Thymus (tissue), 11 donors: ENCODE data around the gene SLCO1B3. TPM values are rescaled to one million over a fixed set of nuclear protein-coding genes. Genes with fewer than 3 reads are reported as not detected.

Experiments
- DNase-seq, 9 donors: peaks; one replicate each; pipeline ENCODE4 v3.0.0-alpha.2; 2013; ENCODE audit warnings: low spot score in 9 of 9, low read depth in 6 of 9, missing footprints in 1 of 9
- H3K27ac ChIP-seq, 2 donors: one replicate each; pipeline ENCODE4 v1.5.1; 2013; ENCODE audit warnings: control low read depth in 1 of 2, low read depth in 1 of 2, low read length in 1 of 2, mild to moderate bottlenecking in 1 of 2, moderate library complexity in 1 of 2
- H3K27me3 ChIP-seq, 2 donors: one replicate each; pipeline ENCODE4 v1.5.1; 2013; ENCODE audit warnings: low read length in 1 of 2; ENCODE audit not compliant: control insufficient read depth in 2 of 2, insufficient read depth in 1 of 2
- H3K36me3 ChIP-seq, 2 donors: one replicate each; pipeline ENCODE4 v1.5.1; 2013; ENCODE audit warnings: low read length in 1 of 2, mild to moderate bottlenecking in 1 of 2, moderate library complexity in 1 of 2; ENCODE audit not compliant: control insufficient read depth in 2 of 2, insufficient read depth in 2 of 2
- H3K4me1 ChIP-seq, 2 donors: one replicate each; pipeline ENCODE4 v1.5.1; 2013; ENCODE audit warnings: low read length in 2 of 2; ENCODE audit not compliant: control insufficient read depth in 2 of 2, insufficient read depth in 2 of 2
- H3K4me3 ChIP-seq, 2 donors: one replicate each; pipeline ENCODE4 v1.5.1; 2013; ENCODE audit warnings: low read length in 2 of 2, control low read depth in 1 of 2, mild to moderate bottlenecking in 1 of 2
- H3K9me3 ChIP-seq, 2 donors: one replicate each; pipeline ENCODE4 v1.5.1; 2013; ENCODE audit warnings: low read length in 1 of 2, mild to moderate bottlenecking in 1 of 2; ENCODE audit not compliant: control insufficient read depth in 2 of 2, insufficient read depth in 1 of 2
- WGBS: extraction: QIAGEN DNeasy Blood & Tissue Kit; methylation state at CpG from one replicate; pipeline ENCODE4 v1.1.7; 2013; 5-methylcytosine and 5-hydroxymethylcytosine counted together
- polyA plus RNA-seq: library from polyadenylated mRNA; stranded (reverse); fragments of 200-250 nt; gene quantifications from one replicate; pipeline ENCODE4 v1.2.3, GENCODE V29; 2013
- total RNA-seq: library from RNA; stranded (reverse); fragments of 120-200 nt; gene quantifications from one replicate; pipeline ENCODE4 v1.2.4, GENCODE V29; 2013
- donor health status: healthy.

SLCO1B3 gene
- total and polyA plus RNA-seq, 2 donors: 0.11 TPM; not detected in 1

DNA sequence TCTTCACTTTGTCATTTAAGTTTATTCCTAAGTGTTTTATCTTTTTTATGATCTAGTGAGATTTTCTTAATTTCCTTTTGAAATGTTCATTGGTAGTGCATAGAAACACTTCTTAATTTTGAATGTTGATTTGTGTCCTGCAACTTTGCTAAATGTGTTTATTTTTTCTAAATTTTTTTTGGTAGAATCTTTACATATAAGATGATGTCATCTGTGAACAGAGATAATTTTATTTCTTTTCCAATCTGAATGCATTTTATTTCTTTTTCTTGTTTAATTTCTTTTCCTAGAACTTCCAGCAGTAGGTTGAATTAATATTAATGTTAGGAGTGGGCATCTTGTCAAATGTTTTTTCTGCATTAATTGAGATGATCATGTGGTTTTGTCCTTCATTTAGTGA, 42.1 kb downstream of the SLCO1B3 start:
- no peaks in the 10 kb centered on the region for H3K4me1 ChIP-seq
- no peak for DNase-seq
- H3K9me3 ChIP-seq: no peaks in the 10 kb centered on the region
- H3K36me3 ChIP-seq: no peaks in the 10 kb centered on the region
- no peaks in the 10 kb centered on the region for H3K27me3 ChIP-seq
- no peak overlapping the region for H3K4me3 ChIP-seq
- no peak overlapping the region for H3K27ac ChIP-seq

DNA sequence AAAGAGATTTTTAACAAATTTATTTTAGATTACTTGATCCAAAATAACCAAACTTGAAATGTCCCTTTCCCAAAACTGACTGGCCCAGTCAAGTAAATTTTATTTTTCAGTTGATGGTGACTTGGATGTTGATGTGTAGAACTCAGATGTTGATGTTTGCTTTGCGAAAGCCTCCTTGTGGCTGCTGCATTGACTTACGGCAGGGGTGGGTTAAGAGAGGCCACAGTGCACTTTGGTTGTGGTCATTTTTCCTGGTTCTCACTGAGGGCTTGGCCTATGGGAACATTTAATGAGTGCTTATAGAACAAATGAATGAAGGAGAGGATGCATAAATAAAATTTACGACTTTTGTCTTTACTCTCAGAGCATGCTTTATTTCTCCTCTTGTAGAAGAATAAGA, 52.6 kb downstream of the SLCO1B3 start:
- 93% methylated on average over 3 of the region's 3 CpGs for WGBS
- Histone ChIP-seq H3K9me3 (no peaks in the 10 kb centered on the region), H3K4me3 (no peak overlapping the region), H3K27ac (no peak overlapping the region), H3K36me3 (no peaks in the 10 kb centered on the region), H3K4me1 (no peaks in the 10 kb centered on the region), H3K27me3 (no peaks in the 10 kb centered on the region)
- DNase-seq: no peak

DNA sequence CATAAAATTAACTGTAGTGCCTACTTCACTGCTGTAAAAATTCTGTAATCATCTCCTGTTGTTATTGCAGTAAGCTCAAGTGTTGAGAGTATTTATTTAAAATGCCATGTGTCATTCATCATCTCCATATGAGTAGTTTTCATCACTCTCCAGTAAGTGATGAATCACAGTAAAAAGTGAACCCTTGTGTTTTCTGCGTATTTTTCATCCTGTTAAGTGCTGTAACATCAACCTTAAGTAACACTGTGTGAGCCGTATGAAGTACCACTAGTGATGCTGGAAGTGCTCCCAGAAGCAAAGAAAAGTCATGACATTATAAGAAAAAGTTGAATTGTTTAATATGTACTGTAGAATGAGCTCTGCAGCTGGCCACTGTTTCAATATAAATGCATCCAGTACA, 55.4 kb downstream of the SLCO1B3 start:
- Histone ChIP-seq H3K27me3 (no peaks in the 10 kb centered on the region), H3K9me3 (no peaks in the 10 kb centered on the region), H3K36me3 (no peaks in the 10 kb centered on the region), H3K4me1 (no peaks in the 10 kb centered on the region), H3K4me3 (no peak overlapping the region), H3K27ac (no peak overlapping the region)
- WGBS: 47% methylated on average over 2 of the region's 2 CpGs
- no peak for DNase-seq

DNA sequence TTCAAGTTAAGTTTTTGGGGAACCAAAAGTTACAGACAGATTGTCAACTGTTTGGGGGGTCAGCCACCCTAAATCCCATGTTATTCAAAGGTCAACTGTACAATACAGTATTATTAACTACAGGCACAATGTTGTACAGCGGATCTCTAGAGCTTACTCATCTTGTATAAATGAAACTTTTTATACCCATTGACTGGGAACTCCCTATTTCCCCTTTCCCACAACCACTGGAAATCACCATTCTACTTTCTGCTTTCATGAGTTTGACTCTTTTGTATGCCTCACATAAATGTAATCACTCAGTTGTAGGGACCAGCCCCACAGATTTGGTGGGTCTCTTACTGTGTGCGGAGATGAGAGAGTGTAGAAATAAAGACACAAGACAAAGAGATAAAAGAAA, 57.8 kb downstream of the SLCO1B3 start:
- no peak overlapping the region for H3K27ac ChIP-seq
- DNase-seq: no peak
- H3K27me3 ChIP-seq: no peaks in the 10 kb centered on the region
- H3K4me3 ChIP-seq: no peak overlapping the region
- no peaks in the 10 kb centered on the region for H3K4me1 ChIP-seq
- H3K36me3 ChIP-seq: no peaks in the 10 kb centered on the region
- 97% methylated on average over 2 of the region's 2 CpGs for WGBS
- peaks cover 0 to 3% of the 10 kb centered on the region in 2 donors for H3K9me3 ChIP-seq

DNA sequence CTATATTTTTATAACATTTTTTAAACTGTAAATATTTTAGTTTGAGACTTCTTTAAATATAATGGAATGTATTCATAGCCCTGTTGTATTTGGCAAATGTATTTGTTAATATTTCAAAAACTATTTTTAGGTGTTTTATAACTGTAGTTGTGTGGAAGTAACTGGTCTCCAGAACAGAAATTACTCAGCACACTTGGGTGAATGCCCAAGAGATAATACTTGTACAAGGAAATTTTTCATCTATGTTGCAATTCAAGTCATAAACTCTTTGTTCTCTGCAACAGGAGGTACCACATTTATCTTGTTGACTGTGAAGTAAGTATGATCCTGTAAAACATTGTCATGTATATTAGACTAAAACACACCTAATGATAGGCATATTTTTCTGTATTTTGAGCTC, 72.8 kb downstream of the SLCO1B3 start:
- Histone ChIP-seq H3K4me3 (no peak overlapping the region), H3K9me3 (no peaks in the 10 kb centered on the region)
- DNase-seq: no peak

DNA sequence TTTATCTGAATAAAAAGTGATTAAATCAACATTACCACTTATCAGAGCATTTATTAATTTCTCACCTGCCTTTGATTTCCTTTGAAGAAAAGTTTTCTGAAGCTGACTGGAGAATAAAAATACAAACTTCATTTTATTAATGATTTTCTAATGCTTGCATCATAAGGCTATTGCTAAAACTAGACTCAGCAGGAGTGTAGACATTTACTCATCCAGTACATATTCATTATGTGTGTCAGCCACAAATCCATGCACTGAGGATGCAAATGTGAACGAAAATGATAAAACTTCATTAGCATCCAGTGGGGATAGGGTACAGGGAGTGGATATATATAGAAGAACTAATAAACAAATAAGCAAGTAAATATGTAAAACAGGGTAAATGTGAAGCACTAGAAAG, 74.6 kb downstream of the SLCO1B3 start:
- no peak for DNase-seq
- no peaks in the 10 kb centered on the region for H3K9me3 ChIP-seq
- H3K27me3 ChIP-seq: no peaks in the 10 kb centered on the region
- no peaks in the 10 kb centered on the region for H3K4me1 ChIP-seq
- WGBS: 88% methylated on average over 1 of the region's 1 CpG
- H3K4me3 ChIP-seq: no peak overlapping the region
- H3K36me3 ChIP-seq: no peaks in the 10 kb centered on the region
- no peak overlapping the region for H3K27ac ChIP-seq

More for the DNA sequence above, 72.8 kb downstream of the SLCO1B3 start:
- Histone ChIP-seq H3K36me3 (no peaks in the 10 kb centered on the region), H3K27me3 (no peaks in the 10 kb centered on the region), H3K4me1 (no peaks in the 10 kb centered on the region), H3K27ac (no peak overlapping the region)

DNA sequence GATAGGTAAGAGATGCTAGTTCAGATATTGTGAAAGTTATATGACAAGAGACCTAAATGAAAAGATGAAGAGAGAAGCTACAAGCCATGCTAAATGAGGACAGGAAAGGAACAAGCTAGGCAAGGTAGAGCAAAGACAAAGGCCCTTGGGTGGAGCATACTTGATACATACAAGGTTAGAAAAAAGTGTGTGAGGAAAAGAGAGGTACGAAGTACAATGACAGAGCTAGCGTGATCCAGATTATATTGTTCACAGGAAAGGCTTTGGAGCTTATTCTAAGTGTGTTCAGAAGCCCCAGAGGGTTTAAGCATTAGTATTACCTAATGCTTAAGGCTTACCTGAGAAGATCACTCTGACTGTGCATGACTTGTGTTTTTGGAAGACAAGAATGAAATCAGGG, 75.0 kb downstream of the SLCO1B3 start:
- WGBS: 91% methylated on average over 2 of the region's 2 CpGs
- Histone ChIP-seq H3K36me3 (no peaks in the 10 kb centered on the region), H3K27ac (no peak overlapping the region), H3K9me3 (no peaks in the 10 kb centered on the region), H3K4me3 (no peak overlapping the region), H3K27me3 (no peaks in the 10 kb centered on the region), H3K4me1 (no peaks in the 10 kb centered on the region)
- no peak for DNase-seq

DNA sequence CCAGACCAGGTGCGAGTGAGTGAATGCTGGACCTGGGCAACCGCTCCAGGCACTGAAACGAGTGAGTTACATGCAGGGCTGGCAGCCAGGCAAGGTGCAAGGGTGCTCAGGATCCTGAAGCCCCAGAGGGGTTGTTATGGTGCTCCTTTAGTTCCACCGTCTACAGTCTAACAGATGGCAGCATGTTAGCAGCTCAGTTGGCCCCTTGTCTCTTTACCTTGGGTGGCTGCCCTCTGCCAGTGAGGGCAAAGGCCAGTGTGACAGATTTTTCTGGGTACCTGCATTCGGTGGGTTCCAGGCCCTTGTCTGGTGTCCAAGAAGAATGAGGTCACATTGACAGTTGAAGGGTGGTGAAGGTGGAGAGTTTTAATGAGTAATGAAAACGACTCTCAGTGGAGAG, 106.8 kb downstream of the SLCO1B3 start:
- H3K4me1 ChIP-seq: no peaks in the 10 kb centered on the region
- 89% methylated on average over 6 of the region's 6 CpGs for WGBS
- no peak overlapping the region for H3K4me3 ChIP-seq
- H3K9me3 ChIP-seq: peaks cover 3 to 5% of the 10 kb centered on the region in 2 donors
- H3K27ac ChIP-seq: no peak overlapping the region
- no peaks in the 10 kb centered on the region for H3K36me3 ChIP-seq
- no peaks in the 10 kb centered on the region for H3K27me3 ChIP-seq
- no peak for DNase-seq

DNA sequence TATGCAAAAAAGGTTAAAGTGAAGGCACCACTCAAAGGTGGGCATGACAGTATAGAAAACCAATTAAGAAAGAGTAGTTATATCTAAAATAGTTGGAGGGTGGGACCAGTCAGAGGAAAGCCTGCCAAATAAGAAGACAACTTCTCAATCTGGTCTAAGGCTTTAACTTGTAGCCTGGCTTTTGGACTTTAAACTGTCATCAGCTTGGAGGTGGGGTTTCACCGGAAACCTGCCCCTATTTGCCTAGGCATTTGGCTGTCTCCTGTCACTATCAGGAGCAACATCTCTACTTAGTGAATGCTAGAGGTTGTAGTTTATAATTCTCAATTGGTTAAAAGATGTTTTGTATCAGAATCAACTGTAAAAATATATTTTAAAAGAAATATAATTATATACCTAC, 107.3 kb downstream of the SLCO1B3 start:
- Histone ChIP-seq H3K27me3 (no peaks in the 10 kb centered on the region), H3K4me3 (no peak overlapping the region), H3K36me3 (no peaks in the 10 kb centered on the region), H3K9me3 (peaks cover 3 to 5% of the 10 kb centered on the region in 2 donors), H3K27ac (no peak overlapping the region), H3K4me1 (no peaks in the 10 kb centered on the region)
- DNase-seq: no peak
- WGBS: 97% methylated on average over 1 of the region's 1 CpG

DNA sequence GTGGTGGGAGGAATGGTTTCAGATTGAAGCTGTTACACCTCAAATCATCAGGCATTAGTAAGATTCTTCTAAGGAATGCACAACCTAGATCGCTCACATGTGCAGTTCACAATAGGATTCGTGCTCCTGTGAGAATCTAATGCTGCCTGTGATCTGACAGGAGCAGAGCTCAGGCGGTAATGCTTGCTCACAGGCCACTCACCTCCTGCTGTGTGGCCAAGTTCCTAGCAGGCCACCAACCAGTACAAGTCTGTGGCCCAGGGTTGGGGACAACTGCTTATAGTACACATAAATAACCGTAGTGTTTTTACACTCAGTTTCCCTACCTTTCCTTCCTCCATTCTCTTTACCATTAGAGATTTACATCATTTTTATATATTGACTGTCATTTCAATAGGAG, 121.4 kb downstream of the SLCO1B3 start:
- H3K4me1 ChIP-seq: no peaks in the 10 kb centered on the region
- no peak overlapping the region for H3K27ac ChIP-seq
- 91% methylated on average over 4 of the region's 4 CpGs for WGBS
- peaks cover 0 to 4% of the 10 kb centered on the region in 2 donors for H3K9me3 ChIP-seq
- no peaks in the 10 kb centered on the region for H3K27me3 ChIP-seq
- H3K36me3 ChIP-seq: no peaks in the 10 kb centered on the region
- no peak overlapping the region for H3K4me3 ChIP-seq
- no peak for DNase-seq
